Body of pancreas (tissue), 4 donors: ENCODE measurements around the gene SARNP. TPM values are rescaled to one million over a fixed set of nuclear protein-coding genes. Genes with fewer than 3 reads are reported as not detected.
"Not testable (repeated sequence)": the region's sequence is repeated elsewhere in the genome, so short reads cannot be mapped to it uniquely, and the experiment has no call there.

ENCODE experiments used
- ATAC-seq: fragments of 150-250 bp; one replicate; pipeline ENCODE4 v1.9.1; 2016
- DNase-seq, 4 donors: peaks; one replicate each; pipeline ENCODE4 v3.0.0-alpha.2; 2019
- H3K27ac ChIP-seq, 4 donors: fragments of 200-600 bp; sonication (generic); 1 replicate in 3 of 4; 2 replicates in 1 of 4; pipeline versions ENCODE4 v1.5.1 to v1.6.1; 2016 to 2019; ENCODE audit warnings: mild to moderate bottlenecking in 1 of 4, mixed read lengths in 1 of 4, moderate library complexity in 1 of 4
- H3K27me3 ChIP-seq, 2 donors: fragments of 200-600 bp; sonication (generic); one replicate each; pipeline ENCODE4 v1.6.0; 2016; ENCODE audit warnings: mild to moderate bottlenecking in 1 of 2
- H3K36me3 ChIP-seq, 2 donors: fragments of 200-600 bp; sonication (generic); replicated peaks in 1 of 2; 2 replicates each; pipeline ENCODE4 v1.5.1; 2016; ENCODE audit warnings: low read depth in 2 of 2; ENCODE audit not compliant: insufficient read depth in 1 of 2
- H3K4me1 ChIP-seq: fragments of 200-600 bp; sonication (generic); one replicate; pipeline ENCODE4 v1.6.0; 2016
- H3K4me3 ChIP-seq, 2 donors: fragments of 200-600 bp; sonication (generic); 1 replicate in 1 of 2; 2 replicates in 1 of 2; pipeline ENCODE4 v1.5.1; 2016 to 2019
- H3K9me3 ChIP-seq, 3 donors: fragments of 200-600 bp; sonication (generic); 1 replicate in 2 of 3; 2 replicates in 1 of 3; pipeline ENCODE4 v1.5.1; 2016
- POLR2A ChIP-seq, 3 donors: fragments of 450-650 bp; IDR thresholded peaks; one replicate each; pipeline ENCODE4 v1.6.1; 2016; ENCODE audit warnings: antibody characterized with exemption in 3 of 3, mild to moderate bottlenecking in 2 of 3
- WGBS, 2 donors: methylation state at CpG; one replicate each; pipeline ENCODE4 v1.1.5; 2017; 5-methylcytosine and 5-hydroxymethylcytosine counted together
- intact Hi-C: fragments of 100-400 bp; cut with DNase I; formaldehyde crosslinking; loops from one replicate; pipeline ENCODE4 v1.15.1; 2023
- total RNA-seq, 2 donors: library from RNA; depleted of rRNA; stranded (reverse); fragments of >200 nt; gene quantifications; one replicate each; pipeline ENCODE4 v1.1.0, GENCODE V29; 2016
- TF ChIP-seq, protein P1 (sequence below), 7 experiments: fragments of 450-650 bp in 4 of 7; fragments of 200-600 bp in 3 of 7; sonication (generic) in 3 of 7; IDR thresholded peaks; one replicate each; pipeline ENCODE4 v1.5.1; 2016 to 2019; ENCODE audit warnings: antibody characterized with exemption in 7 of 7

SARNP gene, protein sequence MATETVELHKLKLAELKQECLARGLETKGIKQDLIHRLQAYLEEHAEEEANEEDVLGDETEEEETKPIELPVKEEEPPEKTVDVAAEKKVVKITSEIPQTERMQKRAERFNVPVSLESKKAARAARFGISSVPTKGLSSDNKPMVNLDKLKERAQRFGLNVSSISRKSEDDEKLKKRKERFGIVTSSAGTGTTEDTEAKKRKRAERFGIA
- total RNA-seq = 10 to 100 TPM; 23.1 to 51.7 TPM

DNA sequence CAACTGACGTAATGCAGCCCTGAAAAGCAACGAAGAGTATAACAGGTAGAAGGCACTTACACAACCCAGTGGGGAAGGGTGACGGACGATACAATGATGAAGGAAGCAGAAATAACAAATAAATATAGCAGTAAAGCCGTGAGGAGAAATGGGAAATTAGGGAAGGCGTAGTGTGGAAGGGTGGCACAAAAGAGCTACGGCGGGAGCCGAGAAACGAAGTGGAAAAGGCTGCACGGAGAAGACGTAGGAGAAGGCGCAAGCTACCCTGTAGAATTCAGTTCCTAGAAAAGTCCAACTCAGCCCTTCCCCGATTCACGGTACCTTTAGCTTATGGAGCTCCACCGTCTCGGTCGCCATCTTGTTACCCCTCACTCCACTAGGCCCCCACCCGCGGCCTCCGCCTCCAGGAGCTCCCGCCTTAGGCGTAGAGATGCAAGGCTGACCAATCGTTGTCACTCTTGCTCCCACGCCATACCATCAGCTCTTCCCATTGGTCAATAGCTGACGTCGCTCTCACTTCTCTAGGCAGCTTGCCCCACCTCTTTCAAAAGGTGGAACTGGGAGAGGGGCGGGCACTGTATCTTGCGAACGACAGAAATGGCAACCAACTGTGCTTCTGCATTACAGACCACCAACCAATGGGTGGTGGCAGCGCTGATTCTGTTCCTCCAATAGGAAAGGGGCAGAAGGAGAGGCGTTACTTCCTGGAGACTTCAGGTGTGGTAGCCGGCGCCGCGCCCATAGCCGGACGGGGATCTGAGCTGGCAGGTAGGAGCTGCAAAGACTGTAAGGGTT lies at the start of gene SARNP, which contains the start of gene ORMDL2:
Gene SARNP (minus strand): TSS at position 380 of the 795 bp plus-strand sequence. CDS start 23 bp downstream, at position 357.
Gene ORMDL2 (plus strand): TSS at position 697 of the 795 bp plus-strand sequence. CDS start 959 bp downstream, outside the sequence.
- Histone ChIP-seq H3K9me3 (no peaks in the 10 kb centered on the region), H3K36me3 (peaks cover 0 to 13% of the 10 kb centered on the region in 2 donors), H3K27ac (peak within 1 kb of the TSS; percentile 46 to 89 (median 87)), H3K4me1 (peaks cover 53% of the 10 kb centered on the region), H3K4me3 (peak within 1 kb of the TSS; percentile 67 to 83), H3K27me3 (no peaks in the 10 kb centered on the region)
- ATAC-seq (peak; percentile 98), DNase-seq (peak; percentile 98 to 100 (median 98))
- TF ChIP-seq, protein P1, sequence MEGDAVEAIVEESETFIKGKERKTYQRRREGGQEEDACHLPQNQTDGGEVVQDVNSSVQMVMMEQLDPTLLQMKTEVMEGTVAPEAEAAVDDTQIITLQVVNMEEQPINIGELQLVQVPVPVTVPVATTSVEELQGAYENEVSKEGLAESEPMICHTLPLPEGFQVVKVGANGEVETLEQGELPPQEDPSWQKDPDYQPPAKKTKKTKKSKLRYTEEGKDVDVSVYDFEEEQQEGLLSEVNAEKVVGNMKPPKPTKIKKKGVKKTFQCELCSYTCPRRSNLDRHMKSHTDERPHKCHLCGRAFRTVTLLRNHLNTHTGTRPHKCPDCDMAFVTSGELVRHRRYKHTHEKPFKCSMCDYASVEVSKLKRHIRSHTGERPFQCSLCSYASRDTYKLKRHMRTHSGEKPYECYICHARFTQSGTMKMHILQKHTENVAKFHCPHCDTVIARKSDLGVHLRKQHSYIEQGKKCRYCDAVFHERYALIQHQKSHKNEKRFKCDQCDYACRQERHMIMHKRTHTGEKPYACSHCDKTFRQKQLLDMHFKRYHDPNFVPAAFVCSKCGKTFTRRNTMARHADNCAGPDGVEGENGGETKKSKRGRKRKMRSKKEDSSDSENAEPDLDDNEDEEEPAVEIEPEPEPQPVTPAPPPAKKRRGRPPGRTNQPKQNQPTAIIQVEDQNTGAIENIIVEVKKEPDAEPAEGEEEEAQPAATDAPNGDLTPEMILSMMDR (IDR thresholded peaks at IDR 0.05) = peak in 1 of 7 experiments; percentile 4
- TF ChIP-seq POLR2A (IDR thresholded peaks at IDR 0.05) = peak; percentile 43 to 85 (median 84)
- intact Hi-C loops = no loop called here
- 0% methylated on average over 38 of the region's 38 CpGs for WGBS, 2 donors

DNA sequence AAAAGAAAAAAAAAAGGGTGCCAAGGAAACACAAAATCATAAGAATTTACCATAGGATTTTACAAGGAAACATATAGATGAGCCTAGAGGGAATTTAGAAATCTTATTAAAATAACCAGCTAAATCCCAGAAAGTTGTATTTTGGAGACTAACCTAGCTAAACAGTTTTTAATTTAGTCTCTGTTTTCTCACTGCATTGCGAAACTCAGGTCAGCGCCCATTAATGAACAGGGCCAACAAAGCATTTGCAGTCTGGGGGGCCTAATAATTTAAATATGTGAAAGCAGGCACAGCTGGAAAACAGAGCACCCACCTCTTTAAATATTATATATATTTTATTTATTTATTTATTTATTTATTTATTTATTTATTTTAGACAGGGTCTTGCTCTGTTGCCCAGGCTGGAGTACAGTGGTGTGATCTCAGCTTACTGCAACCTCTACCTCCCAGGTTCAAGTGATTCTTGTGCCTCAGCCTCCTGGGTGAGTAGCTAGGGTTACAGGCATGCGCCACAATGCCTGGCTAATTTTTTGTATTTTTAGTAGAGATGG lies 49.0 kb upstream of the SARNP start:
- intact Hi-C loops, H3K9me3 ChIP-seq, H3K4me1 ChIP-seq, H3K27ac ChIP-seq, DNase-seq, ATAC-seq, H3K36me3 ChIP-seq, H3K4me3 ChIP-seq, H3K27me3 ChIP-seq: not testable (repeated sequence)
- 98 to 99% methylated on average over 3 of the region's 3 CpGs for WGBS, 2 donors

DNA sequence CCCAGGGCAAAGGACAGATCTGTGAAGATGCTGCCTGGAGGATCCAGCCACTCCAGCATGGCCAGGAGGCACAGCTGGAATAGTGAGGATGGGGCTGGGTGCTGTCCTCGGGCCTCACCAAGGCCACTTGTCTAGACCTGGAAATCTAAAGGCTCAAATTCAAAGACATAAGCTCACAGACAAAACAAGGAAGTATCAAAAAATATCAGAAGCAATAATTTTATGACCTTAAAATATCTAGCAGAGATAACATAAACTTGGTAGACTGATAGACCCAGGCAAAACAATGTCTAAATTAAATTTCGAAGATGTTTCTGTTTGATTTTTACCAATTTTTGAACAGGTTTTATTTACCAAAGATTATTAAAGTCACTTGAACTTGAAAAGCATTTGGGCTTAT lies 47.8 kb upstream of the SARNP start:
- ATAC-seq (no peak), DNase-seq (no peak)
- H3K36me3 ChIP-seq = no peaks in the 10 kb centered on the region
- H3K27ac ChIP-seq = no peak overlapping the region
- H3K9me3 ChIP-seq = no peaks in the 10 kb centered on the region
- no peak overlapping the region for H3K4me3 ChIP-seq
- intact Hi-C loops = no loop called here
- 75 to 88% methylated on average over 2 of the region's 2 CpGs for WGBS, 2 donors
- TF ChIP-seq POLR2A (IDR thresholded peaks at IDR 0.05) = no peak
- TF ChIP-seq, protein P1 (IDR thresholded peaks at IDR 0.05) = no peak
- no peaks in the 10 kb centered on the region for H3K27me3 ChIP-seq
- H3K4me1 ChIP-seq = no peaks in the 10 kb centered on the region

DNA sequence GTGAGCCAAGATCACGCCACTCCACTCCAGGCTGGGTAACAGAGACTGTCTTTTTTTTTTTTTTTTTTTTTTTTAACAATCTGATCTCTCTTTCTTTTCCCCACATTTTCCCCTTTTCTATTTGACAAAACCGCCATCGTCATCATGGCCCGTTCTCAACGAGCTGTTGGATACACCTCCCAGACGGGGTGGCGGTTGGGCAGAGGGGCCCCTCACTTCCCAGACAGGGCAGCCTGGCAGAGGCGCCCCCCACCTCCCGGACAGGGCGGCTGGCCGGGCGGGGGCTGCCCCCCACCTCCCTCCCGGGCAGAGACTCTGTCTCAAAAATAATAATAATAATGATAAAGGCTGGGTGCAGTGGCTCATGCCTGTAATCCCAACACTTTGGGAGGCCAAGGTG lies 45.4 kb upstream of the SARNP start:
- 88 to 94% methylated on average over 9 to 11 of the region's 13 CpGs for WGBS, 2 donors
- DNase-seq, H3K4me1 ChIP-seq, H3K27me3 ChIP-seq, ATAC-seq, H3K9me3 ChIP-seq, H3K4me3 ChIP-seq, intact Hi-C loops, H3K36me3 ChIP-seq, H3K27ac ChIP-seq: not testable (repeated sequence)

DNA sequence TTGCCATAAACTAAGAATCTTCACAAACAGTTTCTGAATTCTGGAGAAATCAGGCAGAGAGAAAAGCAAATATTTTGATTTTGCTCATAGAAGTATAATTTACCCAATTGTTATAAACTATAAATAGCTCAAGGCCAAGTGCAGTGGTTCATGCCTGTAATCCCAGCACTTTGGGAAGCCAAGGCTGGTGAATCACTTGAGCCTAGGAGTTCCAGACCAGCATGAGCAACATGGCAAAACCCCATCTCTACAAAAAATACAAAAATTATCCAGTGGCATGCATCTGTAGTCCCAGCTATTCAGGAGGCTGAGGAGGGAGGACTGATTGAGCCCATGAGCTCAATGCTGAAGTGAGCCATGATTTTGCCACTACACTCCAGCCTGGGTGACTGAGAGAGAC lies 44.8 kb upstream of the SARNP start:
- intact Hi-C loops = no loop called here
- Histone ChIP-seq H3K9me3 (no peaks in the 10 kb centered on the region), H3K4me1 (no peaks in the 10 kb centered on the region), H3K36me3 (no peaks in the 10 kb centered on the region), H3K27me3 (no peaks in the 10 kb centered on the region), H3K27ac (no peak overlapping the region), H3K4me3 (no peak overlapping the region)
- DNase-seq (no peak), ATAC-seq (no peak)
- no peak for TF ChIP-seq POLR2A (IDR thresholded peaks at IDR 0.05)
- TF ChIP-seq, protein P1 (IDR thresholded peaks at IDR 0.05) = no peak
